LNCaP clone FGC (cell line): Measurements from ENCODE around the gene PROX1.

ENCODE experiments used
- DNase-seq: peaks from one replicate; pipeline ENCODE4 v3.0.0-alpha.2; 2011; ENCODE audit warnings: low read depth
- H3K4me3 ChIP-seq: 2 replicates; pipeline ENCODE4 v1.5.1; 2011; ENCODE audit warnings: mild to moderate bottlenecking, low read depth, low read length, control low read depth
- CTCF ChIP-seq: IDR thresholded peaks from 2 replicates; pipeline ENCODE4 v1.5.1; 2012; ENCODE audit warnings: mild to moderate bottlenecking; ENCODE audit not compliant: control insufficient read depth, insufficient read depth; ENCODE audit errors: extremely low read depth

The PROX1 gene

GRCh38 chr1:213985209-213986019, 2.4 kb upstream of the PROX1 start:
- no peak overlapping the region for H3K4me3 ChIP-seq
- no peak for TF ChIP-seq CTCF
- no peak for DNase-seq

GRCh38 chr1:213986020-213986924, 1.5 kb upstream of the PROX1 start:
- H3K4me3 ChIP-seq = no peak overlapping the region
- no peak for TF ChIP-seq CTCF
- DNase-seq = no peak

- no peak for TF ChIP-seq CTCF
- no peak for DNase-seq
- peak overlapping the region; percentile 50 for H3K4me3 ChIP-seq
These were observed 885 bp upstream of the PROX1 start for GRCh38 chr1:213986925-213987250.

GRCh38 chr1:213987422-213987926, 299 bp upstream of the PROX1 start:
- DNase-seq = no peak
- H3K4me3 ChIP-seq = peak overlapping the region; percentile 50
- TF ChIP-seq CTCF = no peak

- TF ChIP-seq CTCF = no peak
- DNase-seq = no peak
- H3K4me3 ChIP-seq = peak overlapping the region; percentile 50
These were observed 781 bp downstream of the PROX1 start for GRCh38 chr1:213988507-213989001.

- peak overlapping the region; percentile 50 for H3K4me3 ChIP-seq
- TF ChIP-seq CTCF = no peak
- no peak for DNase-seq
These were observed 1.5 kb downstream of the PROX1 start for GRCh38 chr1:213989002-213989855.
